DOHH2 (cell line): ENCODE measurements around the gene KRTDAP.

ENCODE experiments used
- H3F3A ChIP-seq: fragments of 200-600 bp; sonication (generic), shearing (Covaris generic); 2 replicates; pipeline ENCODE4 v1.6.0; 2016; ENCODE audit warnings: antibody characterized with exemption, mild to moderate bottlenecking; ENCODE audit not compliant: control insufficient read depth, insufficient read depth
- H3K27ac ChIP-seq: fragments of 200-600 bp; sonication (generic); 2 replicates; pipeline ENCODE4 v1.5.1; 2014; ENCODE audit warnings: low read depth, mild to moderate bottlenecking, low read length, moderate library complexity
- H3K27me3 ChIP-seq: fragments of 200-600 bp; sonication (generic); 2 replicates; pipeline ENCODE4 v1.6.1; 2014; ENCODE audit warnings: mild to moderate bottlenecking, low read length, mixed read lengths; ENCODE audit not compliant: control insufficient read depth
- H3K36me3 ChIP-seq: fragments of 200-600 bp; sonication (generic); 2 replicates; pipeline ENCODE4 v1.6.1; 2014; ENCODE audit warnings: mild to moderate bottlenecking, low read length, moderate library complexity, mixed read lengths; ENCODE audit not compliant: control insufficient read depth
- H3K4me1 ChIP-seq: fragments of 200-600 bp; sonication (generic); 2 replicates; pipeline ENCODE4 v1.6.1; 2014; ENCODE audit warnings: mild to moderate bottlenecking, low read length, mixed read lengths; ENCODE audit not compliant: control insufficient read depth
- H3K4me2 ChIP-seq: fragments of 200-600 bp; sonication (generic); 2 replicates; pipeline ENCODE4 v1.6.0; 2014; ENCODE audit warnings: mild to moderate bottlenecking, low read length, moderate library complexity
- H3K4me3 ChIP-seq: fragments of 200-600 bp; sonication (generic); 2 replicates; pipeline ENCODE4 v1.5.1; 2014; ENCODE audit warnings: mild to moderate bottlenecking, low read length, mixed read lengths
- H3K79me2 ChIP-seq: fragments of 200-600 bp; sonication (generic); 2 replicates; pipeline ENCODE4 v1.6.1; 2014; ENCODE audit warnings: mild to moderate bottlenecking, low read length, mixed read lengths; ENCODE audit not compliant: control insufficient read depth
- H3K9me2 ChIP-seq: fragments of 200-600 bp; sonication (generic); replicated peaks from 2 replicates; pipeline ENCODE4 v1.6.1; 2014; ENCODE audit warnings: mild to moderate bottlenecking, low read length, mixed read lengths; ENCODE audit not compliant: control insufficient read depth
- H3K9me3 ChIP-seq: fragments of 200-600 bp; sonication (generic); 2 replicates; pipeline ENCODE4 v1.6.1; 2014; ENCODE audit warnings: antibody characterized with exemption, low read length, mixed read lengths; ENCODE audit not compliant: control insufficient read depth, insufficient read depth
- H4K20me1 ChIP-seq: fragments of 200-600 bp; sonication (generic); 2 replicates; pipeline ENCODE4 v1.6.0; 2014; ENCODE audit warnings: low read depth, mild to moderate bottlenecking, antibody characterized with exemption, low read length, moderate library complexity; ENCODE audit not compliant: control insufficient read depth, insufficient read depth
- CTCF ChIP-seq: fragments of 200-600 bp; sonication (generic); IDR thresholded peaks from one replicate; pipeline ENCODE4 v1.5.1; 2014; ENCODE audit warnings: antibody characterized with exemption, mild to moderate bottlenecking, low read depth, low read length; ENCODE audit not compliant: poor library complexity, severe bottlenecking
- EZH2phosphoT487 ChIP-seq: fragments of 200-600 bp; sonication (generic); IDR thresholded peaks from 2 replicates; pipeline ENCODE4 v1.6.1; 2017; ENCODE audit warnings: borderline replicate concordance, mild to moderate bottlenecking, antibody characterized with exemption, low read length, moderate library complexity, mixed read lengths

Gene KRTDAP

GRCh38 chr19:35534803-35535480 is 44.7 kb upstream of the KRTDAP start:
- TF ChIP-seq EZH2phosphoT487 (no peak), CTCF (no peak)
- no peak overlapping the region for H3K27ac ChIP-seq
- no peaks in the 10 kb centered on the region for H3K9me3 ChIP-seq
- no peak overlapping the region for H3K4me2 ChIP-seq
- no peaks in the 10 kb centered on the region for H3K9me2 ChIP-seq
- no peaks in the 10 kb centered on the region for H4K20me1 ChIP-seq
- H3F3A ChIP-seq, result no peaks in the 10 kb centered on the region
- H3K4me1 ChIP-seq, result peaks cover 1% of the 10 kb centered on the region; the same call in 1 of the 2 replicates
- H3K27me3 ChIP-seq, result peaks cover 2% of the 10 kb centered on the region; the same call in 1 of the 2 replicates
- peaks cover 2% of the 10 kb centered on the region; the same call in 1 of the 2 replicates for H3K36me3 ChIP-seq
- H3K79me2 ChIP-seq, result no peaks in the 10 kb centered on the region
- H3K4me3 ChIP-seq, result no peak overlapping the region

- H3K4me3 ChIP-seq, result no peak overlapping the region
- H3K27ac ChIP-seq, result no peak overlapping the region
- no peaks in the 10 kb centered on the region for H3K4me1 ChIP-seq
- no peaks in the 10 kb centered on the region for H3K79me2 ChIP-seq
- TF ChIP-seq CTCF, result no peak
- TF ChIP-seq EZH2phosphoT487, result no peak
- no peak overlapping the region for H3K4me2 ChIP-seq
- no peaks in the 10 kb centered on the region for H3K36me3 ChIP-seq
- H4K20me1 ChIP-seq, result no peaks in the 10 kb centered on the region
- no peaks in the 10 kb centered on the region for H3K9me2 ChIP-seq
- H3K9me3 ChIP-seq, result no peaks in the 10 kb centered on the region
- no peaks in the 10 kb centered on the region for H3F3A ChIP-seq
- H3K27me3 ChIP-seq, result peaks cover 12% of the 10 kb centered on the region; the same call in 1 of the 2 replicates
These were observed 43.6 kb upstream of the KRTDAP start for GRCh38 chr19:35533822-35534392.

GRCh38 chr19:35533201-35533821 is 43.0 kb upstream of the KRTDAP start, which contains the start of gene GAPDHS:
GAPDHS (plus strand) TSS chr19:35533456; CDS start chr19:35533528, 72 bp downstream.
- Histone ChIP-seq H3K79me2 (no peaks in the 10 kb centered on the region), H3K27me3 (peaks cover 18% of the 10 kb centered on the region; the same call in 1 of the 2 replicates), H3K4me3 (no peak within 1 kb of the TSS), H3K4me1 (no peaks in the 10 kb centered on the region), H3K4me2 (no peak within 1 kb of the TSS), H3K9me2 (no peaks in the 10 kb centered on the region), H3K27ac (no peak within 1 kb of the TSS), H3F3A (no peaks in the 10 kb centered on the region), H3K9me3 (no peaks in the 10 kb centered on the region), H4K20me1 (no peaks in the 10 kb centered on the region), H3K36me3 (no peaks in the 10 kb centered on the region)
- TF ChIP-seq CTCF, result no peak
- no peak for TF ChIP-seq EZH2phosphoT487
